GM23248 (cell line): ENCODE data around the gene CCDC167. TPM values are rescaled to one million over a fixed set of nuclear protein-coding genes. Genes with fewer than 3 reads are reported as not detected.
A peak's percentile ranks its signal among the peaks of the same experiment; 100 is the strongest.
"Not testable (repeated sequence)": the region's sequence is repeated elsewhere in the genome, so short reads cannot be mapped to it uniquely, and the experiment has no call there.

Source experiments
- DNase-seq: peaks from one replicate; pipeline ENCODE4 v3.0.0-alpha.2; 2015
- H2AFZ ChIP-seq: fragments of 200-600 bp; sonication (generic); 2 replicates; pipeline ENCODE4 v1.6.1; 2016; ENCODE audit warnings: antibody characterized with exemption
- H3F3A ChIP-seq: fragments of 200-600 bp; sonication (generic); 2 replicates; pipeline ENCODE4 v1.6.1; 2016; ENCODE audit warnings: mild to moderate bottlenecking, antibody characterized with exemption, mixed run types; ENCODE audit not compliant: insufficient read depth
- H3K27ac ChIP-seq: fragments of 200-600 bp; sonication (generic); 2 replicates; pipeline ENCODE4 v1.5.1; 2016; ENCODE audit warnings: mild to moderate bottlenecking
- H3K27me3 ChIP-seq: fragments of 200-600 bp; sonication (generic); replicated peaks from 2 replicates; pipeline ENCODE4 v1.6.1; 2016; ENCODE audit warnings: mild to moderate bottlenecking; ENCODE audit not compliant: insufficient read depth
- H3K36me3 ChIP-seq: fragments of 200-600 bp; sonication (generic); 2 replicates; pipeline ENCODE4 v1.6.1; 2016; ENCODE audit warnings: low read depth, mild to moderate bottlenecking
- H3K4me1 ChIP-seq: fragments of 200-600 bp; sonication (generic); 2 replicates; pipeline ENCODE4 v1.6.1; 2016; ENCODE audit warnings: mild to moderate bottlenecking; ENCODE audit not compliant: insufficient read depth
- H3K4me2 ChIP-seq: fragments of 200-600 bp; sonication (generic); one replicate; pipeline ENCODE4 v1.6.1; 2016; ENCODE audit warnings: mild to moderate bottlenecking; ENCODE audit not compliant: unreplicated experiment
- H3K4me3 ChIP-seq: fragments of 200-600 bp; sonication (generic); 2 replicates; pipeline ENCODE4 v1.5.1; 2016; ENCODE audit warnings: mild to moderate bottlenecking
- H3K79me2 ChIP-seq: fragments of 200-600 bp; sonication (generic); 2 replicates; pipeline ENCODE4 v1.6.1; 2016; ENCODE audit warnings: mild to moderate bottlenecking; ENCODE audit not compliant: insufficient read depth
- H3K9ac ChIP-seq: fragments of 200-600 bp; sonication (generic); 2 replicates; pipeline ENCODE4 v1.6.1; 2016; ENCODE audit warnings: mild to moderate bottlenecking
- H3K9me2 ChIP-seq: fragments of 200-600 bp; sonication (generic); 2 replicates; pipeline ENCODE4 v1.6.1; 2016; ENCODE audit warnings: mixed run types, mild to moderate bottlenecking, moderate library complexity; ENCODE audit not compliant: insufficient read depth
- H3K9me3 ChIP-seq: fragments of 200-600 bp; sonication (generic); one replicate; pipeline ENCODE4 v1.6.1; 2017; ENCODE audit warnings: low read depth
- H4K20me1 ChIP-seq: fragments of 200-600 bp; sonication (generic); 2 replicates; pipeline ENCODE4 v1.6.0; 2016; ENCODE audit not compliant: insufficient read depth
- EZH2 ChIP-seq: fragments of 200-600 bp; sonication (generic); IDR thresholded peaks from 2 replicates; pipeline ENCODE4 v1.6.1; 2018; ENCODE audit warnings: antibody characterized with exemption, mild to moderate bottlenecking; ENCODE audit not compliant: insufficient read depth, poor library complexity, severe bottlenecking
- EZH2phosphoT487 ChIP-seq: fragments of 200-600 bp; sonication (generic); IDR thresholded peaks from 2 replicates; pipeline ENCODE4 v1.6.1; 2018; ENCODE audit warnings: antibody characterized with exemption, moderate library complexity, mild to moderate bottlenecking, low read depth; ENCODE audit not compliant: insufficient read depth
- WGBS, 2 experiments: methylation state at CpG; one replicate each; pipeline ENCODE4 v1.1.6; 2015 to 2017; ENCODE audit warnings: low lambda C conversion rate in 2 of 2, low coverage in 1 of 2; ENCODE audit errors: missing lambda C conversion rate in 2 of 2; 5-methylcytosine and 5-hydroxymethylcytosine counted together
- in situ Hi-C: fragments of 300-500 bp; cut with MboI; formaldehyde crosslinking; loops from 2 replicates; pipeline ENCODE4 v1.15.0; 2020
- polyA plus RNA-seq: library from polyadenylated mRNA; unstranded; fragments of >200 nt; fragmentation: Nextera tagmentation; extraction: Ambion mirVana; gene quantifications from 2 replicates; pipeline ENCODE4 v1.2.1, GENCODE V29; 2016
- total RNA-seq: library from RNA; depleted of rRNA; stranded (reverse); fragments of >200 nt; shearing (Covaris generic); gene quantifications from 2 replicates; pipeline ENCODE4 v1.2.3, GENCODE V29; 2014

The CCDC167 gene
- total and polyA plus RNA-seq, 2 experiments from 2014 or later, result 35.8 to 51.0 TPM

DNA sequence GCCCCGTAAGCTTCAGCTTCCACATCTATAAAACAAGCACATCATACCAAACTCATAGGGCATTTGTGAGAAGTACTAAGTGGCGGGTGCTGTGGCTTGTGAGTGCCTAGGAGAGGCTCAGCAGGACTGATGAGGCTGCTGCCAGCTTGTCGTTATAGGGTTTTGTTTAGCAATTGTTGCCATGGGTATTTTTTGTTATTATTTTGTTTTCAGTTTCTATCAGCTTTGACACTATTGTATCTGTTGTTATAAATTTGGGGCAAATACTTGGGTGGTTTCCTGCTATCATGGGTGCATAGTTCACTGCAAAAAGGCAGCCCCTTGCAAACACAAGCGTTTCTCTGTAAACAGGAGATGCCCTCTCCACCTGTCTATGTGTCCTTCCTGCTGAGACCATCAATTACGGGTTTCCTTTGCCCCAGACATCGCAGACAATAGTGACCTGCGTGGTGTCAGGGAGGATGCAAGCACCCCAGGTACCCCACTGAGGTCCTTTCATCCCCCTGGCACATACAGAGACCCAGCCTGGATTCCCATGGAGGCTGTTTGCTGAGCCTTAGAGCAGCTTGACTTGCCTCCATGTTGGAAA, 3.1 kb upstream of the CCDC167 start:
- H3K27ac ChIP-seq, result no peak overlapping the region

DNA sequence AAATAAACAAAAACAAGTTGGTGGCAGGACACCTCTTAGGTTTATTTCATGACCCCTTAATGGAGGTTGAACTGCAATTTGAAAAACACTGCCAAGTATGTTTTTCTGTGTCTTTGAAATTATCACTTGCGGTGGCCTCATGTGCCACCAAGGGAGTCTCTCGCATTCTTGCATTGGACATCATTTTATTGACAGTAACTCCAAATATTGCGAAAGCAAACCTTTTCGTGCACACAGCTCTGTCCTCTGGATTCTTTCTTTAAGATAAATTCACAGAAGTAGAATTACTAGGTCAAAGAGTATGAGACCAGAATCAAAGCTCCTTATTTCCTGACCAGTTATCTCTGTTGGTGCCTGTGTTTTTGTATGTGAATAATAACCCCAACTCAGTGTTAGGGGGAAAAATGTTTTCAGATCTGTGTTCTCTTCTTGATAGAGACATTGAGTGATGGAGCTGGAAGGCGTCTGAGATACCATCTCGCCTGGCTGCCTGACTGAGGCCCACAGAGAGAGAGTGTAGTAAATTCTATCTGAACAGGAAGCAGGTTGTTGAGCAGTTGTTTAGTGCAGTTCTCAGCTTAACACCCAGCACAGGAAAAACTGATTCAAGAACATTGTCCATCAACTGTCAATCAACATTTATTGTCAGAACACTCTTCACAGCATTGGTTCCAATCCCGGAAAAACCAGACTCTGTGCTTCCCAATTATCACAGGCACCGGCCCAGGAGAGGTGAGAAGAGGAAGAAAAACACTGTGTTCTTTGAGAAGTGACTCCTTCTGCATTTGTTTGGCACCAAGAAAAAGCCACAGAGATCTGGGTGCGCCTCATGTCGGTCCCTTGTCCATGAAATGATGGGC, 2.2 kb upstream of the CCDC167 start:
- Histone ChIP-seq H3K9ac (no peak overlapping the region), H4K20me1 (no peaks in the 10 kb centered on the region), H3K9me3 (no peaks in the 10 kb centered on the region), H3K4me2 (no peak overlapping the region), H3K79me2 (no peaks in the 10 kb centered on the region), H3K9me2 (no peaks in the 10 kb centered on the region), H3K4me1 (no peaks in the 10 kb centered on the region), H3K4me3 (no peak overlapping the region), H3F3A (no peaks in the 10 kb centered on the region), H3K36me3 (no peaks in the 10 kb centered on the region), H2AFZ (no peak overlapping the region), H3K27ac (no peak overlapping the region), H3K27me3 (0 out of 2 replicates have a peak, but pooled peaks cover 10% of the 10 kb centered on the region)
- no peak for DNase-seq
- TF ChIP-seq EZH2 (no peak), EZH2phosphoT487 (no peak)
- in situ Hi-C loops, result no loop called here
- WGBS, 2 experiments, result 71 to 75% methylated on average over 10 of the region's 10 CpGs

More for the DNA sequence above, 3.1 kb upstream of the CCDC167 start:
- Histone ChIP-seq H3K36me3 (no peaks in the 10 kb centered on the region), H3K27me3 (0 out of 2 replicates have a peak, but pooled peaks cover 10% of the 10 kb centered on the region), H2AFZ (no peak overlapping the region), H3K4me1 (no peaks in the 10 kb centered on the region), H3K9me2 (no peaks in the 10 kb centered on the region), H3K9ac (no peak overlapping the region), H3F3A (no peaks in the 10 kb centered on the region), H3K4me2 (no peak overlapping the region), H3K9me3 (no peaks in the 10 kb centered on the region), H3K79me2 (no peaks in the 10 kb centered on the region), H3K4me3 (no peak overlapping the region), H4K20me1 (no peaks in the 10 kb centered on the region)
- TF ChIP-seq EZH2 (no peak), EZH2phosphoT487 (no peak)
- no peak for DNase-seq
- in situ Hi-C loops, result no loop called here
- 52 to 53% methylated on average over 7 of the region's 7 CpGs for WGBS, 2 experiments

DNA sequence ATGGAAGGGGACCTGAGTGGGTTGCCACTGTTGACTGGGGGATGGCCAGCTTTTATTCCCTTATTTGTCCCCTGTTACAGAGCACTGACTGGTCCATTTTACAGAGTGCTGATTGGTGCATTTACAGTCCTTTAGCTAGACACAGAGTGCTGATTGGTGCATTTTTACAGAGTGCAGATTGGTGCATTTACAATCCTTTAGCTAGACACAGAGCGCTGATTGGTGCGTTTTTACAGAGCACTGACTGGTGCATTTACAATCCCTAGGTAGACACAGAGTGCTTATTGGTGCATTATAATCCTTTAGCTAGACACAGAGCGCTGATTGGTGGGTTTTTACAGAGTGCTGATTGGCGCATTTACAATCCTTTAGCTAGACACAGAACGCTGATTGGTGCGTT, 1.2 kb upstream of the CCDC167 start:
- H3K36me3 ChIP-seq, H3F3A ChIP-seq, H3K4me1 ChIP-seq, H3K27ac ChIP-seq, H3K27me3 ChIP-seq, in situ Hi-C loops, H4K20me1 ChIP-seq, H3K9me3 ChIP-seq, H3K9ac ChIP-seq, H3K4me2 ChIP-seq, H3K4me3 ChIP-seq, H3K79me2 ChIP-seq, DNase-seq, H3K9me2 ChIP-seq: not testable (repeated sequence)
- WGBS, 2 experiments, result 95 to 97% methylated on average over 6 of the region's 6 CpGs
- 0 out of 2 replicates have a peak overlapping the region, but pooled peaks have one; percentile 96 for H2AFZ ChIP-seq

DNA sequence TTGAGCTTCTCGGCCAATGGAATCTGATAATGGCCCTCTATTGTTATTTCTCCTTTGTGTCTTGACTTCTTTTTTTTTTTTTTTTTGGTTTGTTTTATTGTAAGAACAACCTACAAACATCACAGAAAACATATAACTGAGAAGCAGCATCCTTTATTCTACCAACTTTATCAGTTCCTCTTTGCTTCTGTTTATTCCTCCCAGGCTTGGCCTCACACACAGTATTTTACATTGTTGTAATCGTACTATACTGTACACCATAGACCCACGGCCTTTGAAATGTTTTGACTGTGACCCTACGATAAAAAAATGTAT, 558 bp upstream of the CCDC167 start:
- H4K20me1 ChIP-seq, result no peaks in the 10 kb centered on the region
- in situ Hi-C loops, result no loop called here
- TF ChIP-seq EZH2phosphoT487 (no peak), EZH2 (no peak)
- no peaks in the 10 kb centered on the region for H3K36me3 ChIP-seq
- H3F3A ChIP-seq, result no peaks in the 10 kb centered on the region
- H3K4me2 ChIP-seq, result peak overlapping the region; percentile 80
- 0 out of 2 replicates have a peak, but pooled peaks cover 3% of the 10 kb centered on the region for H3K27me3 ChIP-seq
- H3K4me1 ChIP-seq, result no peaks in the 10 kb centered on the region
- peak overlapping the region; percentile 83 for H3K4me3 ChIP-seq
- peak overlapping the region; percentile 96 for H2AFZ ChIP-seq
- WGBS, 2 experiments, result 70 to 71% methylated on average over 4 of the region's 4 CpGs
- no peaks in the 10 kb centered on the region for H3K79me2 ChIP-seq
- H3K27ac ChIP-seq, result no peak overlapping the region
- no peaks in the 10 kb centered on the region for H3K9me3 ChIP-seq
- no peak for DNase-seq
- H3K9ac ChIP-seq, result no peak overlapping the region
- H3K9me2 ChIP-seq, result no peaks in the 10 kb centered on the region
